GM23338 (cell line): ENCODE results near the gene FNDC3B. TPM values are rescaled to one million over a fixed set of nuclear protein-coding genes. Genes with fewer than 3 reads are reported as not detected.

Source experiments
- ATAC-seq: fragments of 200-7000 bp; cut with Tn5 transposase; 3 replicates; pipeline ENCODE4 v1.9.1; 2020
- DNase-seq: peaks from one replicate; pipeline ENCODE4 v3.0.0-alpha.2; 2015; ENCODE audit warnings: low spot score
- H2AFZ ChIP-seq: fragments of 200-600 bp; sonication (generic); 2 replicates; pipeline ENCODE4 v1.8.0; 2016; ENCODE audit warnings: antibody characterized with exemption, mild to moderate bottlenecking, moderate library complexity
- H3F3A ChIP-seq: fragments of 200-600 bp; sonication (generic); replicated peaks from 2 replicates; pipeline ENCODE4 v1.8.0; 2017; ENCODE audit warnings: antibody characterized with exemption, mixed run types, low read depth
- H3K27ac ChIP-seq: fragments of 200-600 bp; sonication (generic); 2 replicates; pipeline ENCODE4 v1.6.1; 2016; ENCODE audit warnings: low read depth
- H3K27me3 ChIP-seq: fragments of 200-600 bp; sonication (generic); 2 replicates; pipeline ENCODE4 v1.8.0; 2016; ENCODE audit warnings: mild to moderate bottlenecking, mixed run types, moderate library complexity; ENCODE audit not compliant: insufficient read depth
- H3K36me3 ChIP-seq: fragments of 200-600 bp; sonication (generic); 2 replicates; pipeline ENCODE4 v1.8.0; 2016; ENCODE audit warnings: mild to moderate bottlenecking; ENCODE audit not compliant: insufficient read depth
- H3K4me1 ChIP-seq: fragments of 200-600 bp; sonication (generic); 2 replicates; pipeline ENCODE4 v1.8.0; 2016; ENCODE audit warnings: mild to moderate bottlenecking, moderate library complexity; ENCODE audit not compliant: insufficient read depth
- H3K4me2 ChIP-seq: fragments of 200-600 bp; sonication (generic); 2 replicates; pipeline ENCODE4 v1.7.1; 2017; ENCODE audit warnings: mixed run types
- H3K4me3 ChIP-seq: fragments of 200-600 bp; sonication (generic); 2 replicates; pipeline ENCODE4 v1.6.1; 2016; ENCODE audit warnings: mixed run types
- H3K79me2 ChIP-seq: fragments of 200-600 bp; sonication (generic); replicated peaks from 2 replicates; pipeline ENCODE4 v1.8.0; 2017; ENCODE audit warnings: mild to moderate bottlenecking; ENCODE audit not compliant: insufficient read depth
- H3K9me2 ChIP-seq: fragments of 200-600 bp; sonication (generic); 2 replicates; pipeline ENCODE4 v1.8.0; 2017; ENCODE audit not compliant: insufficient read depth
- H4K20me1 ChIP-seq: fragments of 200-600 bp; sonication (generic); replicated peaks from 2 replicates; pipeline ENCODE4 v1.8.0; 2017; ENCODE audit warnings: mild to moderate bottlenecking; ENCODE audit not compliant: insufficient read depth
- H3K27ac Mint-ChIP-seq: 2 replicates; pipeline ENCODE4 v1.8.0; 2020; ENCODE audit warnings: inconsistent platforms, mild to moderate bottlenecking, moderate library complexity, mixed read lengths
- H3K27me3 Mint-ChIP-seq: 3 replicates; pipeline ENCODE4 v1.8.0; 2022; ENCODE audit warnings: low read depth, mild to moderate bottlenecking, moderate library complexity, mixed read lengths, inconsistent platforms; ENCODE audit not compliant: insufficient read depth, poor library complexity
- H3K36me3 Mint-ChIP-seq: 3 replicates; pipeline ENCODE4 v1.8.0; 2021; ENCODE audit warnings: low read depth, mild to moderate bottlenecking, inconsistent platforms, moderate library complexity, mixed read lengths
- H3K4me1 Mint-ChIP-seq: 3 replicates; pipeline ENCODE4 v1.8.0; 2020; ENCODE audit warnings: mild to moderate bottlenecking, inconsistent platforms, mixed read lengths
- H3K4me3 Mint-ChIP-seq: 3 replicates; pipeline ENCODE4 v1.8.0; 2021; ENCODE audit warnings: moderate library complexity, mild to moderate bottlenecking, inconsistent platforms, mixed read lengths
- H3K9me3 Mint-ChIP-seq: 3 replicates; pipeline ENCODE4 v1.8.0; 2020; ENCODE audit warnings: moderate library complexity, mild to moderate bottlenecking, inconsistent platforms, mixed read lengths
- CREB1 ChIP-seq: fragments of 250-450 bp; sonication (Bioruptor Pico); IDR thresholded peaks from 2 replicates; pipeline ENCODE4 v1.5.0; 2020; ENCODE audit warnings: low read depth, mild to moderate bottlenecking, moderate library complexity
- EZH2 ChIP-seq: fragments of 200-600 bp; sonication (generic); IDR thresholded peaks from one replicate; pipeline ENCODE4 v1.8.0; 2017; ENCODE audit warnings: antibody characterized with exemption, mild to moderate bottlenecking, low read depth; ENCODE audit not compliant: unreplicated experiment
- EZH2phosphoT487 ChIP-seq: fragments of 200-600 bp; sonication (generic); IDR thresholded peaks from one replicate; pipeline ENCODE4 v1.8.1; 2018; ENCODE audit warnings: antibody characterized with exemption; ENCODE audit not compliant: unreplicated experiment
- JUNB ChIP-seq: IDR thresholded peaks from one replicate; pipeline ENCODE4 v1.6.1; 2016; ENCODE audit warnings: antibody characterized with exemption; ENCODE audit not compliant: unreplicated experiment
- NANOG ChIP-seq: IDR thresholded peaks from 2 replicates; pipeline ENCODE4 v1.6.1; 2016; ENCODE audit warnings: antibody characterized with exemption, borderline replicate concordance
- POLR2AphosphoS5 ChIP-seq: IDR thresholded peaks from 2 replicates; pipeline ENCODE4 v1.6.1; 2016; ENCODE audit warnings: antibody characterized with exemption, low read depth
- REST ChIP-seq: IDR thresholded peaks from one replicate; pipeline ENCODE4 v1.6.1; 2018; ENCODE audit warnings: antibody characterized with exemption; ENCODE audit not compliant: unreplicated experiment
- STAT1 ChIP-seq: IDR thresholded peaks from one replicate; pipeline ENCODE4 v1.6.1; 2016; ENCODE audit warnings: antibody characterized with exemption; ENCODE audit not compliant: unreplicated experiment
- ZNF114 ChIP-seq: fragments of 250-450 bp; sonication (Bioruptor Pico); IDR thresholded peaks from 2 replicates; pipeline ENCODE4 v1.5.0; 2020; ENCODE audit warnings: mild to moderate bottlenecking, moderate library complexity
- ZNF331 ChIP-seq: fragments of 250-450 bp; sonication (Bioruptor Pico); IDR thresholded peaks from 2 replicates; pipeline ENCODE4 v1.5.0; 2020; ENCODE audit warnings: low read depth, mild to moderate bottlenecking, moderate library complexity
- ZNF462 ChIP-seq: fragments of 250-450 bp; sonication (Bioruptor Pico); IDR thresholded peaks from 2 replicates; pipeline ENCODE4 v1.5.0; 2020; ENCODE audit warnings: mild to moderate bottlenecking, moderate library complexity
- polyA plus RNA-seq: library from polyadenylated mRNA; unstranded; fragments of >200 nt; fragmentation: Nextera tagmentation; extraction: Ambion mirVana; gene quantifications from 2 replicates; pipeline ENCODE4 v1.2.1, GENCODE V29; 2016
- total RNA-seq: library from RNA; depleted of rRNA; stranded (reverse); fragments of >200 nt; shearing (Covaris generic); gene quantifications from 2 replicates; pipeline ENCODE4 v1.2.3, GENCODE V29; 2014
- TF ChIP-seq, protein P1 (sequence below), 2 experiments: fragments of 200-600 bp in 1 of 2; sonication (generic) in 1 of 2; conservative IDR thresholded peaks; 2 replicates each; pipeline versions ENCODE4 v1.5.1 to v1.6.1; 2016 to 2017; ENCODE audit warnings: antibody characterized with exemption in 2 of 2, low read depth in 2 of 2, mild to moderate bottlenecking in 2 of 2, moderate library complexity in 1 of 2
- TF ChIP-seq, protein P2 (sequence below): IDR thresholded peaks from 2 replicates; pipeline ENCODE4 v1.6.1; 2016; ENCODE audit warnings: antibody characterized with exemption

Gene FNDC3B
- total and polyA plus RNA-seq, 2 experiments from 2014 or later = 19.1 to 55.4 TPM

DNA sequence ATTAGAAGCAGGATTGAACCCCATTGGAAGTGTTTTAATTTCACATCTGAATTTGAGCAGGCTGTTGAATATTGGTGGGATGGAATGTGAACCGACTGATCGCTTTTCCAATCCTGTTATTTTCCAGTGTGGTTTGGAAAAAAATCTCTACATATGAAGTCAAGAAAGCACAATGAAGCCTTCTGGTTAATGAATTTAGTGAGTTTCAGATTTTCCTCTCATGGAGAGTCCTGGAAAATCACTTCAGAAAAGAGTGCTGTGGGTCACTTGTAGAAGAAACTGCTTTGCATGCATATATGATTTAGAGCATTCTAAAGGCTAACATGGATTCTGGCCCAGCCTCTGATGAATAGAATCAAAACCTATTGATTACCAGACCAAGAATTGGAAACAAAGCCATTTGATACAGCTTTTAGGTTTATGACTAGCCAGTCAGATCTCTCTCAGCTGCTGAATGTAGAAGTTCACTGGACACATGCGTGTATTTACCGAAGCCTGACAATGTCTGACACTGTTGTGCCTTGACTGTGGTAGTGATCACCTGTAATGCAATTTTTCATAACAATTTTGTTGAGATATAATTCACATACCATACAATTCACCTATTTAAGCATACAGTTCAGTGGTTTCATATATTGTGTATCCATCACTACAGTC lies 121.9 kb downstream of the FNDC3B start:
- Mint-ChIP-seq H3K4me1 (peaks cover 59% of the 10 kb centered on the region), H3K4me3 (no peak overlapping the region), H3K27ac (no peak overlapping the region), H3K27me3 (peaks cover 6% of the 10 kb centered on the region), H3K36me3 (0 out of 3 replicates have a peak, but pooled peaks cover 3% of the 10 kb centered on the region), H3K9me3 (no peaks in the 10 kb centered on the region)
- H3K4me2 ChIP-seq = no peak overlapping the region
- no peaks in the 10 kb centered on the region for H3K36me3 ChIP-seq
- H3K27me3 ChIP-seq = no peaks in the 10 kb centered on the region
- ATAC-seq (no peak), DNase-seq (no peak)
- peaks cover 34% of the 10 kb centered on the region for H3K4me1 ChIP-seq
- H3F3A ChIP-seq = no peaks in the 10 kb centered on the region
- no peaks in the 10 kb centered on the region for H3K9me2 ChIP-seq
- no peaks in the 10 kb centered on the region for H4K20me1 ChIP-seq
- TF ChIP-seq NANOG (no peak), EZH2phosphoT487 (no peak), POLR2AphosphoS5 (no peak), ZNF331 (CRISPR knock-in tag) (no peak), ZNF114 (CRISPR knock-in tag) (no peak), CREB1 (no peak), EZH2 (no peak), ZNF462 (CRISPR knock-in tag) (no peak), JUNB (no peak), STAT1 (no peak), REST (no peak)
- TF ChIP-seq, protein P1, sequence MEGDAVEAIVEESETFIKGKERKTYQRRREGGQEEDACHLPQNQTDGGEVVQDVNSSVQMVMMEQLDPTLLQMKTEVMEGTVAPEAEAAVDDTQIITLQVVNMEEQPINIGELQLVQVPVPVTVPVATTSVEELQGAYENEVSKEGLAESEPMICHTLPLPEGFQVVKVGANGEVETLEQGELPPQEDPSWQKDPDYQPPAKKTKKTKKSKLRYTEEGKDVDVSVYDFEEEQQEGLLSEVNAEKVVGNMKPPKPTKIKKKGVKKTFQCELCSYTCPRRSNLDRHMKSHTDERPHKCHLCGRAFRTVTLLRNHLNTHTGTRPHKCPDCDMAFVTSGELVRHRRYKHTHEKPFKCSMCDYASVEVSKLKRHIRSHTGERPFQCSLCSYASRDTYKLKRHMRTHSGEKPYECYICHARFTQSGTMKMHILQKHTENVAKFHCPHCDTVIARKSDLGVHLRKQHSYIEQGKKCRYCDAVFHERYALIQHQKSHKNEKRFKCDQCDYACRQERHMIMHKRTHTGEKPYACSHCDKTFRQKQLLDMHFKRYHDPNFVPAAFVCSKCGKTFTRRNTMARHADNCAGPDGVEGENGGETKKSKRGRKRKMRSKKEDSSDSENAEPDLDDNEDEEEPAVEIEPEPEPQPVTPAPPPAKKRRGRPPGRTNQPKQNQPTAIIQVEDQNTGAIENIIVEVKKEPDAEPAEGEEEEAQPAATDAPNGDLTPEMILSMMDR (conservative IDR thresholded peaks at IDR 0.05; ENCODE audit: low read depth in 2 of 2) = no peak
- TF ChIP-seq, protein P2, sequence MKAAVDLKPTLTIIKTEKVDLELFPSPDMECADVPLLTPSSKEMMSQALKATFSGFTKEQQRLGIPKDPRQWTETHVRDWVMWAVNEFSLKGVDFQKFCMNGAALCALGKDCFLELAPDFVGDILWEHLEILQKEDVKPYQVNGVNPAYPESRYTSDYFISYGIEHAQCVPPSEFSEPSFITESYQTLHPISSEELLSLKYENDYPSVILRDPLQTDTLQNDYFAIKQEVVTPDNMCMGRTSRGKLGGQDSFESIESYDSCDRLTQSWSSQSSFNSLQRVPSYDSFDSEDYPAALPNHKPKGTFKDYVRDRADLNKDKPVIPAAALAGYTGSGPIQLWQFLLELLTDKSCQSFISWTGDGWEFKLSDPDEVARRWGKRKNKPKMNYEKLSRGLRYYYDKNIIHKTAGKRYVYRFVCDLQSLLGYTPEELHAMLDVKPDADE = no peak
- peaks cover 95% of the 10 kb centered on the region for H3K79me2 ChIP-seq
- no peak overlapping the region for H2AFZ ChIP-seq
- no peak overlapping the region for H3K4me3 ChIP-seq
- no peak overlapping the region for H3K27ac ChIP-seq
